HepG2 (cell line): ENCODE data around the gene FNDC3B. TPM values are rescaled to one million over a fixed set of nuclear protein-coding genes. Genes with fewer than 3 reads are reported as not detected.

Source experiments
- ADNP ChIP-seq: sonication (generic); formaldehyde crosslinking; IDR thresholded peaks from 2 replicates; pipeline ENCODE4 v1.4.0; 2020; ENCODE audit warnings: missing genetic modification reagents
- ASH2L ChIP-seq: fragments of 300-600, 200-600 bp; sonication (generic); IDR thresholded peaks from 2 replicates; pipeline ENCODE4 v1.7.0; 2017; ENCODE audit warnings: low read depth, mild to moderate bottlenecking, moderate library complexity, mixed read lengths, low read length; ENCODE audit not compliant: insufficient read length
- BATF2 ChIP-seq: sonication (generic); formaldehyde crosslinking; IDR thresholded peaks from 2 replicates; pipeline ENCODE4 v1.8.0; 2022; ENCODE audit warnings: mild to moderate bottlenecking, missing genetic modification reagents, moderate library complexity
- CREB1 ChIP-seq, 2 experiments: fragments of 450-650 bp in 1 of 2; IDR thresholded peaks; 2 replicates each; pipeline ENCODE4 v1.6.1; 2016 to 2017; ENCODE audit warnings: control low read depth in 1 of 2, mild to moderate bottlenecking in 1 of 2, missing compliant biosample characterization in 1 of 2, missing genetic modification characterization in 1 of 2
- CREBL2 ChIP-seq: sonication (generic); formaldehyde crosslinking; IDR thresholded peaks from 2 replicates; pipeline ENCODE4 v1.8.1; 2023; ENCODE audit warnings: missing genetic modification reagents, mild to moderate bottlenecking, borderline replicate concordance
- FOXA3 ChIP-seq: IDR thresholded peaks from 2 replicates; pipeline ENCODE4 v1.6.1; 2016; ENCODE audit warnings: missing genetic modification reagents, missing compliant biosample characterization
- FOXJ3 ChIP-seq: sonication (generic); formaldehyde crosslinking; IDR thresholded peaks from 2 replicates; pipeline ENCODE4 v1.4.0; 2020; ENCODE audit warnings: missing genetic modification reagents, mild to moderate bottlenecking, borderline replicate concordance
- GATA4 ChIP-seq: sonication (generic); IDR thresholded peaks from 2 replicates; pipeline ENCODE4 v1.6.1; 2016; ENCODE audit warnings: antibody characterized with exemption, low read depth, borderline replicate concordance
- KAT7 ChIP-seq: IDR thresholded peaks from 2 replicates; pipeline ENCODE4 v1.6.1; 2018; ENCODE audit warnings: borderline replicate concordance, missing compliant biosample characterization
- MED1 ChIP-seq: sonication (generic); formaldehyde crosslinking; IDR thresholded peaks from 2 replicates; pipeline ENCODE4 v1.4.0; 2020; ENCODE audit warnings: missing genetic modification reagents
- NFATC3 ChIP-seq: sonication (generic); formaldehyde crosslinking; IDR thresholded peaks from 2 replicates; pipeline ENCODE4 v1.5.1; 2020; ENCODE audit warnings: mild to moderate bottlenecking, missing genetic modification reagents
- NFE2L1 ChIP-seq: sonication (generic); formaldehyde crosslinking; IDR thresholded peaks from 2 replicates; pipeline ENCODE4 v1.4.0; 2020; ENCODE audit warnings: missing genetic modification reagents, mild to moderate bottlenecking, borderline replicate concordance
- NR1H2 ChIP-seq: sonication (generic); formaldehyde crosslinking; IDR thresholded peaks from 2 replicates; pipeline ENCODE4 v1.8.1; 2022; ENCODE audit warnings: low read depth, missing genetic modification reagents, borderline replicate concordance
- PHB2 ChIP-seq: fragments of 450-650 bp; IDR thresholded peaks from 2 replicates; pipeline ENCODE4 v1.6.1; 2018; ENCODE audit not compliant: partially characterized antibody
- TCF12 ChIP-seq, 2 experiments: fragments of 450-650 bp in 1 of 2; sonication (generic) in 1 of 2; formaldehyde crosslinking in 1 of 2; IDR thresholded peaks; 2 replicates each; pipeline versions ENCODE4 v1.6.1 to v1.8.0; 2017 to 2022; ENCODE audit warnings: antibody characterized with exemption in 1 of 2, mild to moderate bottlenecking in 1 of 2, missing genetic modification reagents in 1 of 2, moderate library complexity in 1 of 2
- TCF7L2 ChIP-seq: IDR thresholded peaks from 2 replicates; pipeline ENCODE4 v1.6.1; 2011; ENCODE audit warnings: mild to moderate bottlenecking, low read depth, low read length, moderate library complexity
- U2AF2 ChIP-seq: fragments of 200-400 bp; formaldehyde crosslinking; IDR thresholded peaks from 2 replicates; pipeline ENCODE4 v1.6.1; 2017; ENCODE audit warnings: low read depth, mild to moderate bottlenecking, low read length
- ZBTB44 ChIP-seq: sonication (generic); formaldehyde crosslinking; IDR thresholded peaks from 2 replicates; pipeline ENCODE4 v1.4.0; 2020; ENCODE audit warnings: missing genetic modification reagents
- ZFP36L2 ChIP-seq: sonication (generic); formaldehyde crosslinking; IDR thresholded peaks from 2 replicates; pipeline ENCODE4 v1.4.0; 2020; ENCODE audit warnings: missing genetic modification reagents
- ZFYVE20 ChIP-seq: sonication (generic); formaldehyde crosslinking; IDR thresholded peaks from 2 replicates; pipeline ENCODE4 v1.8.0; 2023; ENCODE audit warnings: low read depth, mild to moderate bottlenecking, moderate library complexity, missing genetic modification reagents, borderline replicate concordance
- ZNF326 ChIP-seq: sonication (generic); formaldehyde crosslinking; IDR thresholded peaks from 2 replicates; pipeline ENCODE4 v1.4.0; 2020; ENCODE audit warnings: missing genetic modification reagents, borderline replicate concordance
- ZNF552 ChIP-seq: sonication (generic); formaldehyde crosslinking; IDR thresholded peaks from 2 replicates; pipeline ENCODE4 v1.9.0; 2022; ENCODE audit warnings: missing genetic modification reagents, mild to moderate bottlenecking, borderline replicate concordance
- ZNF563 ChIP-seq: sonication (generic); formaldehyde crosslinking; IDR thresholded peaks from 2 replicates; pipeline ENCODE4 v1.8.0; 2022; ENCODE audit warnings: mild to moderate bottlenecking, moderate library complexity, missing genetic modification reagents
- ZNF724P ChIP-seq: sonication (generic); formaldehyde crosslinking; IDR thresholded peaks from 2 replicates; pipeline ENCODE4 v1.8.0; 2022; ENCODE audit warnings: missing genetic modification reagents, borderline replicate concordance
- ZNF770 ChIP-seq: sonication (generic); formaldehyde crosslinking; IDR thresholded peaks from 2 replicates; pipeline ENCODE4 v1.5.0; 2020; ENCODE audit warnings: mild to moderate bottlenecking, missing genetic modification reagents
- ZNF777 ChIP-seq: sonication (generic); formaldehyde crosslinking; IDR thresholded peaks from 2 replicates; pipeline ENCODE4 v1.4.0; 2020; ENCODE audit warnings: missing genetic modification reagents
- ZNF816 ChIP-seq: sonication (generic); formaldehyde crosslinking; IDR thresholded peaks from 2 replicates; pipeline ENCODE4 v1.8.0; 2022; ENCODE audit warnings: missing genetic modification reagents, mild to moderate bottlenecking, borderline replicate concordance
- polyA plus RNA-seq, 8 experiments: library from polyadenylated mRNA; depleted of rRNA in 3 of 8; stranded (reverse) in 7 of 8; unstranded in 1 of 8; fragments of >200 nt; fragmentation: Illumina TruSeq in 4 of 8; extraction: Trizol in 4 of 8; gene quantifications; 2 replicates each; pipeline versions ENCODE4 v1.2.1 to v1.2.3, GENCODE V29; 2011 to 2016; ENCODE audit warnings: low read depth in 4 of 8, missing spikeins in 1 of 8, mixed read lengths in 1 of 8; ENCODE audit not compliant: insufficient read depth in 1 of 8
- total RNA-seq, 5 experiments: library from RNA; depleted of rRNA; stranded (reverse); fragments of >200 nt; fragmentation: Illumina TruSeq; extraction: Trizol; gene quantifications; 2 replicates each; pipeline ENCODE4 v1.2.3, GENCODE V29; 2016; ENCODE audit warnings: low read depth in 1 of 5

Gene FNDC3B
- total and polyA plus RNA-seq, 2 of the 13 experiments (the other 11 are each of a cell fraction or from before 2014, with no cell fraction given), result 74.8 to 103 TPM

GRCh38 chr3:172029425-172030098 lies 9.8 kb upstream of the FNDC3B start (continued):
- TF ChIP-seq ZNF777 (CRISPR knock-in tag), result no peak
- TF ChIP-seq ASH2L, result no peak
- TF ChIP-seq TCF7L2, result no peak
- no peak for TF ChIP-seq KAT7 (CRISPR knock-in tag)
- TF ChIP-seq ZFP36L2 (CRISPR knock-in tag), result no peak
- no peak for TF ChIP-seq TCF12 (IDR thresholded peaks at IDR 0.05)
- TF ChIP-seq TCF12 (CRISPR knock-in tag; IDR thresholded peaks at IDR 0.05), result no peak
- no peak for TF ChIP-seq NR1H2 (CRISPR knock-in tag)
- no peak for TF ChIP-seq ZNF552 (CRISPR knock-in tag)
- peak; percentile 30; the same call in 1 of the 2 replicates for TF ChIP-seq MED1
- TF ChIP-seq CREBL2 (CRISPR knock-in tag), result no peak
- TF ChIP-seq PHB2, result no peak
- TF ChIP-seq ZNF770, result peak; percentile 90
- TF ChIP-seq ZNF816 (CRISPR knock-in tag), result no peak
- no peak for TF ChIP-seq GATA4
- 0 out of 2 replicates have a peak, but pooled peaks have one; percentile 25 for TF ChIP-seq FOXJ3 (CRISPR knock-in tag)
- no peak for TF ChIP-seq ZNF724P (CRISPR knock-in tag)
- no peak for TF ChIP-seq ZBTB44 (CRISPR knock-in tag)
- 0 out of 2 replicates have a peak, but pooled peaks have one; percentile 34 for TF ChIP-seq ADNP (CRISPR knock-in tag)
- no peak for TF ChIP-seq U2AF2
- TF ChIP-seq ZNF563 (CRISPR knock-in tag), result no peak
- TF ChIP-seq BATF2 (CRISPR knock-in tag), result no peak
- TF ChIP-seq NFATC3, result no peak
- TF ChIP-seq NFE2L1 (CRISPR knock-in tag), result no peak
- no peak for TF ChIP-seq ZNF326 (CRISPR knock-in tag)
- TF ChIP-seq FOXA3 (CRISPR knock-in tag), result no peak
- no peak for TF ChIP-seq ZFYVE20
- no peak for TF ChIP-seq CREB1 (IDR thresholded peaks at IDR 0.05)
- TF ChIP-seq CREB1 (CRISPR knock-in tag; IDR thresholded peaks at IDR 0.05), result no peak
